Measurements from ENCODE around the gene PIR.

DNA sequence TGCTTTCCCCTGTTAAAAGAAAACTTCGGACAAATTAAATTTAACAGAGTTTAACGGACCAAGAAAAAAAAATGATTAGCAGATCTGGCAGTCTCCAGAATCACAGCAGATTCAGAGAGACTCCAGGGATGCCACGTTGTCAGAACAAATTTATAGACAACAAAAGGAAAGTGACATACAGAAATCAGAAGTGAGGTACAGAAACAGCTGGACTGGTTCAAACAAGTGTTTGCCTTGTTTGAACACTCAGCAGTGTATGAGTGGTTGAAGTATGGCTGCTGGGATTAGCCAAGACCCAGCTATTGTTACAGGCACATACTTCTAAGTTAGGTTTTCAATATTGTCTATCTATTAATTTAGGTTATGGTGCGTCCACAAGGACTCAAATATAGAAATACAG lies 19.1 kb downstream of the PIR start:
- TF ChIP-seq, protein P1, sequence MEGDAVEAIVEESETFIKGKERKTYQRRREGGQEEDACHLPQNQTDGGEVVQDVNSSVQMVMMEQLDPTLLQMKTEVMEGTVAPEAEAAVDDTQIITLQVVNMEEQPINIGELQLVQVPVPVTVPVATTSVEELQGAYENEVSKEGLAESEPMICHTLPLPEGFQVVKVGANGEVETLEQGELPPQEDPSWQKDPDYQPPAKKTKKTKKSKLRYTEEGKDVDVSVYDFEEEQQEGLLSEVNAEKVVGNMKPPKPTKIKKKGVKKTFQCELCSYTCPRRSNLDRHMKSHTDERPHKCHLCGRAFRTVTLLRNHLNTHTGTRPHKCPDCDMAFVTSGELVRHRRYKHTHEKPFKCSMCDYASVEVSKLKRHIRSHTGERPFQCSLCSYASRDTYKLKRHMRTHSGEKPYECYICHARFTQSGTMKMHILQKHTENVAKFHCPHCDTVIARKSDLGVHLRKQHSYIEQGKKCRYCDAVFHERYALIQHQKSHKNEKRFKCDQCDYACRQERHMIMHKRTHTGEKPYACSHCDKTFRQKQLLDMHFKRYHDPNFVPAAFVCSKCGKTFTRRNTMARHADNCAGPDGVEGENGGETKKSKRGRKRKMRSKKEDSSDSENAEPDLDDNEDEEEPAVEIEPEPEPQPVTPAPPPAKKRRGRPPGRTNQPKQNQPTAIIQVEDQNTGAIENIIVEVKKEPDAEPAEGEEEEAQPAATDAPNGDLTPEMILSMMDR (IDR thresholded peaks at IDR 0.05): no peak
- TF ChIP-seq POLR2A (IDR thresholded peaks at IDR 0.05): no peak
